SK-N-SH (cell line): ENCODE measurements around the gene TRIM10. TPM values are rescaled to one million over a fixed set of nuclear protein-coding genes. Genes with fewer than 3 reads are reported as not detected.

Experiments used
- CTCF ChIA-PET: fragments of 300-600, 350-600 bp; formaldehyde crosslinking; extraction: SDS; loops from one replicate; lab custom pipeline; 2021; lab: Yijun Ruan, JAX
- POLR2A ChIA-PET: fragments of 350-600 bp; sonication (Branson Sonifier 250); formaldehyde crosslinking; extraction: SDS; loops from one replicate; lab custom pipeline; 2020; ENCODE audit warnings: antibody characterized with exemption, inconsistent platforms; lab: Yijun Ruan, JAX
- DNase-seq: peaks from one replicate; pipeline ENCODE4 v3.0.0; 2012
- H2AFZ ChIP-seq: fragments of 200-600 bp; sonication (generic); 2 replicates; pipeline ENCODE4 v1.8.1; 2016; ENCODE audit warnings: antibody characterized with exemption, mild to moderate bottlenecking, low read depth
- H3F3A ChIP-seq: fragments of 200-600 bp; sonication (generic); replicated peaks from 2 replicates; pipeline ENCODE3; 2016; ENCODE audit warnings: antibody characterized with exemption, mild to moderate bottlenecking; ENCODE audit not compliant: insufficient read depth
- H3K27ac ChIP-seq, 2 experiments: fragments of 200-500 bp in 1 of 2; fragments of 200-600 bp in 1 of 2; sonication (Bioruptor generic) in 1 of 2; sonication (generic), shearing (Covaris generic) in 1 of 2; 2 replicates each; pipeline versions ENCODE4 v1.5.1 to v1.6.1; 2014 to 2016; ENCODE audit warnings: low read depth in 2 of 2, inconsistent platforms in 1 of 2, low read length in 1 of 2, mild to moderate bottlenecking in 1 of 2, mixed read lengths in 1 of 2
- H3K27me3 ChIP-seq: fragments of 200-600 bp; sonication (generic), shearing (Covaris generic); 2 replicates; pipeline ENCODE4 v1.6.1; 2016; ENCODE audit warnings: mixed run types; ENCODE audit not compliant: insufficient read depth
- H3K36me3 ChIP-seq, 2 experiments: fragments of 200-500 bp in 1 of 2; fragments of 200-600 bp in 1 of 2; sonication (Bioruptor generic) in 1 of 2; sonication (generic) in 1 of 2; replicated peaks in 1 of 2; 2 replicates each; pipeline versions ENCODE3 to v1.5.1; 2014 to 2016; ENCODE audit warnings: low read length in 1 of 2, mild to moderate bottlenecking in 1 of 2; ENCODE audit not compliant: insufficient read depth in 2 of 2, control insufficient read depth in 1 of 2
- H3K4me1 ChIP-seq, 2 experiments: fragments of 200-500 bp in 1 of 2; fragments of 200-600 bp in 1 of 2; sonication (Bioruptor generic) in 1 of 2; sonication (generic), shearing (Covaris generic) in 1 of 2; 2 replicates each; pipeline versions ENCODE4 v1.5.1 to v1.6.1; 2014 to 2016; ENCODE audit warnings: low read depth in 1 of 2, low read length in 1 of 2, mixed run types in 1 of 2; ENCODE audit not compliant: insufficient read depth in 2 of 2, control insufficient read depth in 1 of 2
- H3K4me2 ChIP-seq: fragments of 200-600 bp; sonication (generic), shearing (Covaris generic); 2 replicates; pipeline ENCODE4 v1.6.1; 2017; ENCODE audit warnings: mixed run types
- H3K4me3 ChIP-seq, 2 experiments: fragments of 200-500 bp in 1 of 2; fragments of 200-600 bp in 1 of 2; sonication (Bioruptor generic) in 1 of 2; sonication (generic), shearing (Covaris generic) in 1 of 2; 2 replicates each; pipeline versions ENCODE4 v1.5.1 to v1.8.1; 2014 to 2016; ENCODE audit warnings: low read depth in 2 of 2, inconsistent platforms in 1 of 2, low read length in 1 of 2, mild to moderate bottlenecking in 1 of 2, mixed read lengths in 1 of 2, moderate library complexity in 1 of 2
- H3K79me2 ChIP-seq: fragments of 200-600 bp; sonication (generic); 2 replicates; pipeline ENCODE4 v1.8.1; 2017; ENCODE audit warnings: mild to moderate bottlenecking; ENCODE audit not compliant: insufficient read depth
- H3K9ac ChIP-seq: fragments of 200-600 bp; sonication (generic); 2 replicates; pipeline ENCODE4 v1.6.1; 2017; ENCODE audit warnings: mixed run types
- H3K9me2 ChIP-seq: fragments of 200-600 bp; sonication (generic); 2 replicates; pipeline ENCODE4 v1.6.1; 2017; ENCODE audit warnings: mixed run types
- H3K9me3 ChIP-seq: fragments of 200-600 bp; sonication (generic); 2 replicates; pipeline ENCODE4 v1.6.1; 2017; ENCODE audit warnings: mixed run types, mild to moderate bottlenecking, moderate library complexity
- H4K20me1 ChIP-seq: fragments of 200-600 bp; sonication (generic); 2 replicates; pipeline ENCODE4 v1.6.1; 2017; ENCODE audit warnings: mild to moderate bottlenecking, mixed run types; ENCODE audit not compliant: insufficient read depth
- EZH2phosphoT487 ChIP-seq: fragments of 200-600 bp; sonication (generic); IDR thresholded peaks from 2 replicates; pipeline ENCODE4 v1.6.1; 2017; ENCODE audit warnings: low read depth, mixed run types, mild to moderate bottlenecking, antibody characterized with exemption, moderate library complexity, borderline replicate concordance
- FOSL2 ChIP-seq: IDR thresholded peaks from 2 replicates; pipeline ENCODE4 v1.4.0; 2012; ENCODE audit warnings: low read depth, mild to moderate bottlenecking, moderate library complexity, borderline replicate concordance
- GABPA ChIP-seq: IDR thresholded peaks from 2 replicates; pipeline ENCODE4 v1.4.0; 2012; ENCODE audit warnings: low read depth, mild to moderate bottlenecking
- GATA2 ChIP-seq: sonication (generic); formaldehyde crosslinking; IDR thresholded peaks from 2 replicates; pipeline ENCODE4 v1.5.0; 2020; ENCODE audit warnings: mild to moderate bottlenecking, missing genetic modification reagents
- JUND ChIP-seq: IDR thresholded peaks from 2 replicates; pipeline ENCODE4 v1.4.0; 2012
- NFIC ChIP-seq: IDR thresholded peaks from 2 replicates; pipeline ENCODE4 v1.4.0; 2012; ENCODE audit warnings: borderline replicate concordance
- POLR2AphosphoS5 ChIP-seq: IDR thresholded peaks from 2 replicates; pipeline ENCODE4 v1.6.1; 2012; ENCODE audit warnings: low read depth, low read length
- REST ChIP-seq: IDR thresholded peaks from 2 replicates; pipeline ENCODE4 v1.6.1; 2012; ENCODE audit warnings: mild to moderate bottlenecking, low read depth, low read length, moderate library complexity
- SIN3A ChIP-seq: IDR thresholded peaks from 2 replicates; pipeline ENCODE4 v1.6.1; 2012; ENCODE audit warnings: low read depth, mild to moderate bottlenecking, low read length, moderate library complexity, borderline replicate concordance
- SMC3 ChIP-seq: IDR thresholded peaks from 2 replicates; pipeline ENCODE4 v1.6.1; 2012; ENCODE audit warnings: low read depth, low read length, improper control_type of control experiment
- TAF1 ChIP-seq: IDR thresholded peaks from 2 replicates; pipeline ENCODE4 v1.6.1; 2012; ENCODE audit warnings: low read depth, mild to moderate bottlenecking, low read length, moderate library complexity, borderline replicate concordance
- TCF12 ChIP-seq: IDR thresholded peaks from 2 replicates; pipeline ENCODE4 v1.4.0; 2012
- TEAD4 ChIP-seq: IDR thresholded peaks from 2 replicates; pipeline ENCODE4 v1.4.0; 2012; ENCODE audit warnings: mild to moderate bottlenecking, borderline replicate concordance; ENCODE audit not compliant: insufficient read depth
- WGBS: methylation state at CpG from one replicate; pipeline ENCODE4 v1.1.6; 2017; ENCODE audit warnings: low lambda C conversion rate; 5-methylcytosine and 5-hydroxymethylcytosine counted together
- polyA plus RNA-seq, 3 experiments: library from polyadenylated mRNA; depleted of rRNA; stranded (reverse); fragments of >200 nt; gene quantifications; 2 replicates each; pipeline ENCODE4 v1.2.3, GENCODE V29; 2012
- TF ChIP-seq, protein P1 (sequence below): fragments of 150-350 bp; IDR thresholded peaks from 2 replicates; pipeline ENCODE4 v1.6.1; 2017; ENCODE audit warnings: antibody characterized with exemption, low read length, low read depth, borderline replicate concordance
- TF ChIP-seq, protein P2 (sequence below): IDR thresholded peaks from 2 replicates; pipeline ENCODE4 v1.4.0; 2012; ENCODE audit warnings: low read depth, borderline replicate concordance

Gene TRIM10
- polyA plus RNA-seq, 1 of the 3 experiments (the other 2 are of a cell fraction), result not detected

DNA sequence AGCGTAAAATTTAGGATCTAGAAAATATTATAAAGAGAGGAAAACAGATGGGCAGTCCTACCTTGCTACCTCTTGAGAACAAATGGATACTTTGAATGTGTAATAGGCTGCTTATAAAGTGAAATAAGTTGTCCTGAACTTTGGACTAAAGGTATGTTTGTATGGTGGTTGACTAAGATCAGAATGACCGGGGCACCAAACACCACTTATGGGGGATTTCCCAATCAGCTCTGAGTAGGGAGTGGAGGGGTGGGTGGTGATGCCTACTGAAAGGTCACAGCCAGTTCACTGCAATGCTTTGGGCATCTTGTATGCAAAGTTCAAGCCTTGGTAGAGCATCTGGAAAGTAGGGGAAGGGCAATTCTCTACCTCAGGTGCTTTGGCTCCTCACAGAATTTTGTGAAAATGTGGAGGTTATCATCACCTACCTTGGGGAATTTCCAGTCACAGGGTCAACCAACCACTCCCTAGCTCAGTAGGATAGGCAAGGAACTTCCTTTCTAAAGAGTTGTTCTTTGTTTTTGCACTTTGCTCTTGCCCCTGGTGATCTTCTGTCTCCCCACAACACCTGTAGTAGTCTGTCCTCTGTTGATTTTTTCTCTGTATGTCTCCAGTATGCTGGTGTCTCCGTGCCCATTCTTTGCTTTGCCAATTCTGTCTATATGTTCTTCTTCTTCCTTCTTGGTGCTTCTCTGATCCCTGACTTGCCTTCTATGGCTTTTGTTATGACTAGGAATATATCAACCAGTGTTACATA lies 47.8 kb downstream of the TRIM10 start, which contains the start of gene TRIM31:
TSS of gene TRIM31 (minus strand) at position 88 of the 757 bp plus-strand sequence. CDS start 285 bp downstream, outside the sequence.
- ChIA-PET POLR2A (no interaction called here), CTCF (interaction anchor here (1.0 to 2.6 kb wide), 4 partner anchors 10 to 19 kb away, joined by 3 to 15 read pairs (median 4); no protein-coding TSS in a partner anchor)
- Histone ChIP-seq H3K36me3 (no peaks in the 10 kb centered on the region), H3K27ac (no peak within 1 kb of the TSS), H3K4me1 (no peaks in the 10 kb centered on the region), H3K79me2 (no peaks in the 10 kb centered on the region), H2AFZ (no peak within 1 kb of the TSS), H3K4me2 (no peak within 1 kb of the TSS), H3K9me3 (no peaks in the 10 kb centered on the region), H3K27me3 (peaks cover 59% of the 10 kb centered on the region), H3K9me2 (no peaks in the 10 kb centered on the region), H3F3A (peaks cover 4% of the 10 kb centered on the region), H4K20me1 (no peaks in the 10 kb centered on the region), H3K9ac (no peak within 1 kb of the TSS), H3K4me3 (no peak within 1 kb of the TSS)
- WGBS, result 1% methylated on average over 3 of the region's 3 CpGs
- DNase-seq, result no peak
- no peak for TF ChIP-seq JUND
- TF ChIP-seq GATA2 (CRISPR knock-in tag), result no peak
- TF ChIP-seq GABPA, result no peak
- TF ChIP-seq, protein P1, sequence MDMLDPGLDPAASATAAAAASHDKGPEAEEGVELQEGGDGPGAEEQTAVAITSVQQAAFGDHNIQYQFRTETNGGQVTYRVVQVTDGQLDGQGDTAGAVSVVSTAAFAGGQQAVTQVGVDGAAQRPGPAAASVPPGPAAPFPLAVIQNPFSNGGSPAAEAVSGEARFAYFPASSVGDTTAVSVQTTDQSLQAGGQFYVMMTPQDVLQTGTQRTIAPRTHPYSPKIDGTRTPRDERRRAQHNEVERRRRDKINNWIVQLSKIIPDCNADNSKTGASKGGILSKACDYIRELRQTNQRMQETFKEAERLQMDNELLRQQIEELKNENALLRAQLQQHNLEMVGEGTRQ, result no peak
- TF ChIP-seq TAF1, result no peak
- no peak for TF ChIP-seq FOSL2
- TF ChIP-seq, protein P2, sequence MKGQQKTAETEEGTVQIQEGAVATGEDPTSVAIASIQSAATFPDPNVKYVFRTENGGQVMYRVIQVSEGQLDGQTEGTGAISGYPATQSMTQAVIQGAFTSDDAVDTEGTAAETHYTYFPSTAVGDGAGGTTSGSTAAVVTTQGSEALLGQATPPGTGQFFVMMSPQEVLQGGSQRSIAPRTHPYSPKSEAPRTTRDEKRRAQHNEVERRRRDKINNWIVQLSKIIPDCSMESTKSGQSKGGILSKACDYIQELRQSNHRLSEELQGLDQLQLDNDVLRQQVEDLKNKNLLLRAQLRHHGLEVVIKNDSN, result no peak
- no peak for TF ChIP-seq EZH2phosphoT487
- no peak for TF ChIP-seq TEAD4
- TF ChIP-seq NFIC, result no peak

- Histone ChIP-seq H3F3A (peaks cover 4% of the 10 kb centered on the region), H3K4me2 (no peak overlapping the region), H4K20me1 (no peaks in the 10 kb centered on the region), H2AFZ (no peak overlapping the region), H3K27ac (no peak overlapping the region), H3K79me2 (no peaks in the 10 kb centered on the region), H3K9me2 (no peaks in the 10 kb centered on the region), H3K27me3 (peaks cover 65% of the 10 kb centered on the region), H3K36me3 (no peaks in the 10 kb centered on the region), H3K4me1 (no peaks in the 10 kb centered on the region), H3K9me3 (no peaks in the 10 kb centered on the region)
- CTCF ChIA-PET, result interaction anchor here (1.0 to 2.7 kb wide), 8 partner anchors 9 to 57 kb away, joined by 3 to 15 read pairs (median 4); no protein-coding TSS in a partner anchor
- DNase-seq, result no peak
- WGBS, result 22% methylated on average over 9 of the region's 10 CpGs
- TF ChIP-seq EZH2phosphoT487 (no peak), GATA2 (CRISPR knock-in tag) (no peak), POLR2AphosphoS5 (no peak), TCF12 (no peak), SMC3 (no peak), SIN3A (no peak), REST (no peak)
- TF ChIP-seq, all 33 proteins: peak for 0
- POLR2A ChIA-PET, result no interaction called here
- Histone ChIP-seq H3K9ac (no peak overlapping the region), H3K4me3 (no peak overlapping the region)
These were observed 48.5 kb downstream of the TRIM10 start for GRCh38 chr6:30112402-30112994.
